Calu3 (cell line): Measurements from ENCODE around the gene KLC1. TPM values are rescaled to one million over a fixed set of nuclear protein-coding genes. Genes with fewer than 3 reads are reported as not detected.

Source experiments
- BruUV-seq: library from RNA; stranded (reverse); fragments of 400-500 nt; replicated peaks from 2 replicates; lab custom pipeline; 2021; lab: Mats Ljungman, UMichigan
- CTCF ChIA-PET: fragments of 300-600 bp; sonication (Branson Sonifier 250); formaldehyde crosslinking; loops from one replicate; lab custom pipeline; 2022; ENCODE audit warnings: antibody characterized with exemption; lab: Charles Lee
- DNase-seq: peaks from one replicate; pipeline ENCODE4 v3.0.0; 2022
- H3K27ac Mint-ChIP-seq: one replicate; pipeline ENCODE4 v1.8.0; 2022; ENCODE audit warnings: mixed read lengths; ENCODE audit not compliant: unreplicated experiment
- H3K27me3 Mint-ChIP-seq: one replicate; pipeline ENCODE4 v1.8.0; 2022; ENCODE audit warnings: mixed read lengths; ENCODE audit not compliant: unreplicated experiment
- H3K36me3 Mint-ChIP-seq: one replicate; pipeline ENCODE4 v1.8.0; 2022; ENCODE audit warnings: mild to moderate bottlenecking, moderate library complexity, mixed read lengths; ENCODE audit not compliant: insufficient read depth, unreplicated experiment
- H3K4me1 Mint-ChIP-seq: one replicate; pipeline ENCODE4 v1.8.0; 2022; ENCODE audit warnings: mild to moderate bottlenecking, low read depth, mixed read lengths; ENCODE audit not compliant: unreplicated experiment
- H3K4me3 Mint-ChIP-seq: one replicate; pipeline ENCODE4 v1.8.0; 2022; ENCODE audit warnings: mild to moderate bottlenecking, low read depth, moderate library complexity, mixed read lengths; ENCODE audit not compliant: unreplicated experiment
- H3K9me3 Mint-ChIP-seq: one replicate; pipeline ENCODE4 v1.8.0; 2022; ENCODE audit warnings: low read depth, mixed read lengths; ENCODE audit not compliant: unreplicated experiment
- intact Hi-C: fragments of 100-400 bp; cut with micrococcal nuclease; formaldehyde crosslinking; loops from one replicate; pipeline ENCODE4 v1.10.0; 2022; ENCODE audit not compliant: unreplicated experiment
- total RNA-seq: library from RNA; stranded (reverse); gene quantifications from 2 replicates; pipeline ENCODE4 v1.2.3, GENCODE V29; 2022
- TF ChIP-seq, protein P1 (sequence below): fragments of 200-600 bp; IDR thresholded peaks from one replicate; pipeline ENCODE4 v1.8.0; 2022; ENCODE audit warnings: antibody characterized with exemption; ENCODE audit not compliant: unreplicated experiment

Gene KLC1
- total RNA-seq, 1 experiment from 2014 or later = 124 TPM

DNA sequence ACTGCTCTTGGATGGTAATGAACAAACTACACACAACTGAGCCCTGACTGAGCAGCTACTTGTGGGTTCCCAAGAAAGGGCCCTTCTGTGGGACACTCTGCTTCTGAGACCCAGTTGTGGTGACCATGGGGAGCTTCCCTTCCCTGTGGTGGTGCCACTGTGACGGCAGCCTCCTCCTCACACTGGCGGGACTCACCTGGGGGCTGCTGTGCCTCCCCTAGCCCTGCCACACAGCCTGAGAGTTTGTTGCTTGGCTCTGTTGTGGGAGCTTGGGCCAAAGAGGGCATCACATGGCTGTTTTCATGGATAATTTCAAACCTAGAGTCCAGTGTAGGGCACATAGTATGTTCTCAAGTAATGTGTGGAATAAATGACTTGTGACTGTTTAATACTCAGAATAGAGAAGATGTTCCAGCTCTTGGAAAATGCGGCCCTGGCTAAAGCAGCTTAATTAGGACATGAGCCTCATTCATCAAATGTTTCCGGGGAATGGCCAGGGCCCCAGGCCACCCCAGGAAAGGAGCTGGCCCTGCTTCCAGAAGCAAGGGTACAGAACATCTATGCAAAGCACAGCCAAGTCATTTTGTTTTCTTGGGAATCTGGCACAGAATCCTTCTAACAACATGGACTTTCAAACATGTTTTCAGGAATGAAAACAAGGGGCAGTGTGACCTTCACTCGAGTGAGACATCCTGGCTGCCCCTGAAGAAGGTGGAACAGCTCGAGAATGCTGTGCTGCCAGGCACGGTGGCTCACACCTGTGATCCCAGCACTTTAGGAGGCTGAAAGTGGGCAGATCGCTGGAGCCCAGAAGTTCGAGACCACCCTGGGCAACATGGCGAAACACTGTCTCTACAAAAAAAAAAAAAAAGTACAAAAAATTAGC lies 107.8 kb downstream of the KLC1 start:
- Mint-ChIP-seq H3K36me3 (peaks cover 29% of the 10 kb centered on the region), H3K27ac (no peak overlapping the region), H3K4me3 (no peak overlapping the region), H3K27me3 (no peaks in the 10 kb centered on the region), H3K9me3 (no peaks in the 10 kb centered on the region), H3K4me1 (no peaks in the 10 kb centered on the region)
- BruUV-seq = no TSS peak
- CTCF ChIA-PET = no interaction called here
- intact Hi-C loops = no loop called here
- TF ChIP-seq, protein P1, sequence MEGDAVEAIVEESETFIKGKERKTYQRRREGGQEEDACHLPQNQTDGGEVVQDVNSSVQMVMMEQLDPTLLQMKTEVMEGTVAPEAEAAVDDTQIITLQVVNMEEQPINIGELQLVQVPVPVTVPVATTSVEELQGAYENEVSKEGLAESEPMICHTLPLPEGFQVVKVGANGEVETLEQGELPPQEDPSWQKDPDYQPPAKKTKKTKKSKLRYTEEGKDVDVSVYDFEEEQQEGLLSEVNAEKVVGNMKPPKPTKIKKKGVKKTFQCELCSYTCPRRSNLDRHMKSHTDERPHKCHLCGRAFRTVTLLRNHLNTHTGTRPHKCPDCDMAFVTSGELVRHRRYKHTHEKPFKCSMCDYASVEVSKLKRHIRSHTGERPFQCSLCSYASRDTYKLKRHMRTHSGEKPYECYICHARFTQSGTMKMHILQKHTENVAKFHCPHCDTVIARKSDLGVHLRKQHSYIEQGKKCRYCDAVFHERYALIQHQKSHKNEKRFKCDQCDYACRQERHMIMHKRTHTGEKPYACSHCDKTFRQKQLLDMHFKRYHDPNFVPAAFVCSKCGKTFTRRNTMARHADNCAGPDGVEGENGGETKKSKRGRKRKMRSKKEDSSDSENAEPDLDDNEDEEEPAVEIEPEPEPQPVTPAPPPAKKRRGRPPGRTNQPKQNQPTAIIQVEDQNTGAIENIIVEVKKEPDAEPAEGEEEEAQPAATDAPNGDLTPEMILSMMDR = no peak
- no peak for DNase-seq

DNA sequence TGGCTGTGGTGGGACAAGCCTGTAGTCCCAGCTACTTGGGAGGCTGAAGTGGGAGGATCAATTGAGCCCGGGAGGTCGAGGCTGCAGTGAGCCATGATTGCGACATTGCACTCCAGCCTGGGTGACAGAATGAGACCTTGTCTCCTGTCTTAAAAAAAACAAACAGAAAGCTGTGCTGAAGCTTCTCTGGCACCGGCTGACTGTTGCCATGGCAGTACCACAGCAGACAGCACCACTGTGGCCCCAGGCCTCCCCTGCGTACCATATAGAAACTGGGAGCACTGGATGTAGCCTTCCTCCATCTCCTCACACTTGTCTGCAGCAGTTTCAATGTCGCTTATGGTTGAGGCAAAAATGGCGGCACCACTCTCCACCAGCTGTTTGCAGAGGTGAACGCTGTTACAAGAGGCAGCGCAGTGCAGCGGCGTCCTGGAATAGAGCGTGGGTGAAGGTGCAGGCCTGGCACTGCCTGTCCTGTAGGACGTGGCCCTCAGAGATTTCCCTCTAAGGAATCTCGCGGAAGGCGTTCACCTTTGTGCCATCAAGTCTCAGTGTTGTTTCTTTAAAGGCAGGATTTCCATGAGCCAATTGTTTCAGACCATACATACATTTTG lies 108.5 kb downstream of the KLC1 start:
- no peak overlapping the region for H3K27ac Mint-ChIP-seq
- intact Hi-C loops = no loop called here
- H3K36me3 Mint-ChIP-seq = peaks cover 22% of the 10 kb centered on the region
- BruUV-seq = no TSS peak
- H3K9me3 Mint-ChIP-seq = no peaks in the 10 kb centered on the region
- TF ChIP-seq, protein P1 = no peak
- no peak for DNase-seq
- no peaks in the 10 kb centered on the region for H3K4me1 Mint-ChIP-seq
- no peaks in the 10 kb centered on the region for H3K27me3 Mint-ChIP-seq
- no peak overlapping the region for H3K4me3 Mint-ChIP-seq
- CTCF ChIA-PET = no interaction called here

DNA sequence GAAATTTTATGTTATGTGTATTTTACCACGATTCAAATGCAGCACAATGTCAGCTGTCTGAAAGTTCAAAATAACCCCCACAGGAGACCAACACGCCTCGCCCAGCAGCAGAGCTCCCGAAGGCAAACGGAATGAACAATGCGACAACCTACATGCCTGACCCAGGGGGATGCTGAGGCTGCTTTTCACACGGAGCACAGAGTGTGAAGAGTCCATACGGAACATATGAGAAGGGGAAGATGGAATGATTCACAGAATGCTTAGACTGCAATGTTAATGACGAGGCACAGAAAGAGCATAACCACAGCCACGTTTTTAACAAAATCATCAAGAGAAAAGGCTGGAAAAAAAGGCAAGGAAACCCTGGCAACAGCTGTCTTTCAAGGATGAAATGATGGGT lies 109.2 kb downstream of the KLC1 start:
- Mint-ChIP-seq H3K27ac (no peak overlapping the region), H3K36me3 (peaks cover 19% of the 10 kb centered on the region), H3K9me3 (no peaks in the 10 kb centered on the region), H3K4me3 (no peak overlapping the region), H3K4me1 (no peaks in the 10 kb centered on the region), H3K27me3 (no peaks in the 10 kb centered on the region)
- CTCF ChIA-PET = no interaction called here
- no TSS peak for BruUV-seq
- no peak for DNase-seq
- TF ChIP-seq, protein P1 = no peak
- intact Hi-C loops = no loop called here

DNA sequence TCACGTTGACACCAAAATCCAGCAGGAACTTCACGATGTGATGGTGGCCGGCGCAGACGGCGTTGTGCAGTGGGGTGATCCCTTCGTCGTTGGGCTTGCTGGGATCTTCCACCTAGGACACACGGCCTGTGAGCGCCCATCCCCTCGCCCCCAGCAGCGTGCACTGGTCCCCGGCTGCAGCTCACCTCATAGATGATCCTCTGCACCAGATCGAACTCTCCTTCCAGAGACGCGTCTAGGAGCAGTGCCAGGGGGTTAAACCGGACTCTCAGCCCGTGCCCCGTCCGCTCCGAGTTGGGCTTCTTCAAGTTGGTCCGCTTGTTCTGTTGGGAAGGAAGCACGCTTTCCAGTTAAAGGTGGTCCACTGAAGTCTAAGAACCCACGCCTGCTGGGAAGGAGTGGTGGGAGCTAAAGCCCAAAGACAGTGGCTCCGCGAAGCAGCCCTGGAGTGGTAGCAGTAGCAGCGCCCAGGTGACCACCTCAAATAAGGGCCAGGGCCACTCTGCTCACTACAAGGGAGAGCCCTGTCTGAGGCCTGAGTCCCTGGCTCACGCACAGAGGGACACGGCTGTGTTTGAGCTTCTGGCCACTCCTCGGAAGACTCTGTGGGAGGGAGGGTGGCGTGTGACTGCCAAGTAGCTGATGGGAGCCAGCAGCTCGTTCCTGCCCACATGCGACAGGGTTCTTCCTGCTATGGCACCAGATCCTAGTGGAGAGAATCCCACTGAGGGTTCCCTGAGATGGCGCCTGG lies 109.9 kb downstream of the KLC1 start:
- intact Hi-C loops = no loop called here
- Mint-ChIP-seq H3K27ac (no peak overlapping the region), H3K9me3 (no peaks in the 10 kb centered on the region), H3K4me1 (no peaks in the 10 kb centered on the region), H3K27me3 (no peaks in the 10 kb centered on the region), H3K4me3 (no peak overlapping the region), H3K36me3 (peaks cover 19% of the 10 kb centered on the region)
- TF ChIP-seq, protein P1 = no peak
- BruUV-seq = no TSS peak
- no peak for DNase-seq
- CTCF ChIA-PET = no interaction called here
